Suppressor macrophage treated with lipopolysaccharide for 4 hours (primary cell): Measurements from ENCODE around the gene TRAK1.
A peak's percentile ranks its signal among the peaks of the same experiment; 100 is the strongest.

Experiments
- DNase-seq: peaks from one replicate; pipeline ENCODE4 v3.0.0-alpha.2; 2020

TRAK1 gene

GRCh38 chr3:42256135-42256819 is 165.1 kb downstream of the TRAK1 start:
- DNase-seq: no peak

- no peak for DNase-seq
Measured at GRCh38 chr3:42257007-42257406, 165.8 kb downstream of the TRAK1 start.

- DNase-seq: no peak
Measured at GRCh38 chr3:42262525-42262924, 171.4 kb downstream of the TRAK1 start.

- DNase-seq: no peak
Measured at GRCh38 chr3:42263354-42264346, 172.5 kb downstream of the TRAK1 start.

- DNase-seq: peak; percentile 16
Measured at GRCh38 chr3:42264399-42265058, 173.4 kb downstream of the TRAK1 start.

GRCh38 chr3:42265059-42265991 is 174.2 kb downstream of the TRAK1 start:
- no peak for DNase-seq

GRCh38 chr3:42266085-42266484 is 174.9 kb downstream of the TRAK1 start, which contains the start of gene CCK:
TSS of gene CCK (minus strand) at chr3:42266185. CDS start at chr3:42263630, 2,555 bp downstream.
- no peak for DNase-seq

- no peak for DNase-seq
Measured at GRCh38 chr3:42267878-42268277, 176.7 kb downstream of the TRAK1 start.

GRCh38 chr3:42269647-42270046 is 178.5 kb downstream of the TRAK1 start:
- no peak for DNase-seq

GRCh38 chr3:42270561-42270960 is 179.4 kb downstream of the TRAK1 start:
- DNase-seq: no peak

GRCh38 chr3:42271786-42272185 is 180.6 kb downstream of the TRAK1 start:
- DNase-seq: no peak

GRCh38 chr3:42273361-42273760 is 182.2 kb downstream of the TRAK1 start:
- DNase-seq: peak; percentile 41

- DNase-seq: no peak
Measured at GRCh38 chr3:42274266-42274665, 183.1 kb downstream of the TRAK1 start.

- DNase-seq: no peak
Measured at GRCh38 chr3:42275217-42275616, 184.1 kb downstream of the TRAK1 start.
